NCI-H128 (cell line): ENCODE results near the gene UCMA.
"Not testable (repeated sequence)": the region's sequence is repeated elsewhere in the genome, so short reads cannot be mapped to it uniquely, and the experiment has no call there.

Source experiments
- DNase-seq: peaks from one replicate; lab custom pipeline; 2025; ENCODE audit not compliant: unreplicated experiment; lab: John Stamatoyannopoulos, UW

UCMA gene

GRCh38 chr10:13234172-13234571, at the start of gene UCMA:
Gene UCMA (minus strand): TSS chr10:13234374. CDS start chr10:13234258, 116 bp downstream.
- DNase-seq, result no peak

GRCh38 chr10:13282348-13282747, 48.2 kb upstream of the UCMA start:
- DNase-seq, result not testable (repeated sequence)

GRCh38 chr10:13276749-13277365, 42.7 kb upstream of the UCMA start:
- no peak for DNase-seq

GRCh38 chr10:13276146-13276545, 42.0 kb upstream of the UCMA start:
- not testable (repeated sequence) for DNase-seq

- no peak for DNase-seq
Measured at GRCh38 chr10:13272164-13272571, 38.0 kb upstream of the UCMA start.

- DNase-seq, result no peak
Measured at GRCh38 chr10:13271552-13272163, 37.5 kb upstream of the UCMA start.

GRCh38 chr10:13270877-13271551, 36.8 kb upstream of the UCMA start:
- no peak for DNase-seq

GRCh38 chr10:13268841-13269240, 34.7 kb upstream of the UCMA start:
- no peak for DNase-seq

GRCh38 chr10:13268310-13268709, 34.1 kb upstream of the UCMA start:
- DNase-seq, result no peak

GRCh38 chr10:13263591-13263990, 29.4 kb upstream of the UCMA start:
- no peak for DNase-seq

GRCh38 chr10:13262433-13262832, 28.3 kb upstream of the UCMA start:
- DNase-seq, result no peak

- no peak for DNase-seq
Measured at GRCh38 chr10:13257621-13258140, 23.5 kb upstream of the UCMA start.

- no peak for DNase-seq
Measured at GRCh38 chr10:13256627-13257026, 22.5 kb upstream of the UCMA start.

- DNase-seq, result no peak
Measured at GRCh38 chr10:13253726-13254125, 19.6 kb upstream of the UCMA start.

GRCh38 chr10:13247784-13248183, 13.6 kb upstream of the UCMA start:
- DNase-seq, result no peak

- DNase-seq, result no peak
Measured at GRCh38 chr10:13247246-13247645, 13.1 kb upstream of the UCMA start.

- DNase-seq, result not testable (repeated sequence)
Measured at GRCh38 chr10:13242260-13242659, 8.1 kb upstream of the UCMA start.

GRCh38 chr10:13241613-13242012, 7.4 kb upstream of the UCMA start:
- DNase-seq, result no peak

- DNase-seq, result no peak
Measured at GRCh38 chr10:13239923-13240322, 5.7 kb upstream of the UCMA start.

- no peak for DNase-seq
Measured at GRCh38 chr10:13238271-13239077, 4.3 kb upstream of the UCMA start.

- no peak for DNase-seq
Measured at GRCh38 chr10:13236638-13237037, 2.5 kb upstream of the UCMA start.
